ENCODE measurements around the gene CALR.
A peak's percentile ranks its signal among the peaks of the same experiment; 100 is the strongest.
"Not testable (repeated sequence)": the region's sequence is repeated elsewhere in the genome, so short reads cannot be mapped to it uniquely, and the experiment has no call there.

Gene CALR

GRCh38 chr19:12937927-12938778, at the start of gene CALR:
CALR (plus strand) TSS chr19:12938609; CDS start chr19:12938680, 71 bp downstream.
- peak; percentile 100 for DNase-seq

- DNase-seq = not testable (repeated sequence)
These were observed 48.1 kb upstream of the CALR start for GRCh38 chr19:12890299-12890786.

GRCh38 chr19:12890787-12891552, 47.4 kb upstream of the CALR start, which contains the start of gene GCDH:
GCDH (plus strand) TSS chr19:12891160; CDS start chr19:12891305, 145 bp downstream.
- peak; percentile 98 for DNase-seq

- no peak for DNase-seq
These were observed 46.8 kb upstream of the CALR start for GRCh38 chr19:12891553-12892021.

GRCh38 chr19:12893582-12893981, 44.8 kb upstream of the CALR start:
- no peak for DNase-seq

- no peak for DNase-seq
These were observed 41.9 kb upstream of the CALR start for GRCh38 chr19:12896460-12896859.

GRCh38 chr19:12899891-12900518, 38.4 kb upstream of the CALR start:
- no peak for DNase-seq

GRCh38 chr19:12907166-12907565, 31.2 kb upstream of the CALR start:
- DNase-seq = no peak

GRCh38 chr19:12912571-12912970, 25.8 kb upstream of the CALR start:
- no peak for DNase-seq

- DNase-seq = peak; percentile 76
These were observed 25.3 kb upstream of the CALR start for GRCh38 chr19:12913011-12913561.

- DNase-seq = peak; percentile 34
These were observed 24.3 kb upstream of the CALR start for GRCh38 chr19:12913851-12914690.

- DNase-seq = not testable (repeated sequence)
These were observed 22.5 kb upstream of the CALR start for GRCh38 chr19:12915860-12916259.

- no peak for DNase-seq
These were observed 20.2 kb upstream of the CALR start for GRCh38 chr19:12918253-12918652.

- no peak for DNase-seq
These were observed 17.4 kb upstream of the CALR start for GRCh38 chr19:12921047-12921446.

- DNase-seq = no peak
These were observed 15.4 kb upstream of the CALR start for GRCh38 chr19:12922959-12923358.

GRCh38 chr19:12924621-12925310, 13.6 kb upstream of the CALR start:
- DNase-seq = no peak

- DNase-seq = no peak
These were observed 8.3 kb upstream of the CALR start for GRCh38 chr19:12930002-12930645.

GRCh38 chr19:12932392-12933286, 5.8 kb upstream of the CALR start:
- no peak for DNase-seq

- peak; percentile 87 for DNase-seq
These were observed 4.9 kb upstream of the CALR start, which contains the start of gene FARSA for GRCh38 chr19:12933287-12934072. FARSA (minus strand) TSS chr19:12933711; CDS start chr19:12933696, 15 bp downstream.
